Amygdala (tissue), 56 donors: ENCODE results near the gene THYN1.
"Not testable (repeated sequence)": the region's sequence is repeated elsewhere in the genome, so short reads cannot be mapped to it uniquely, and the experiment has no call there.

Experiments used
- DNase-seq, 56 donors: peaks; one replicate each; lab custom pipeline; 2025; lab: John Stamatoyannopoulos, UW

Gene THYN1

DNA sequence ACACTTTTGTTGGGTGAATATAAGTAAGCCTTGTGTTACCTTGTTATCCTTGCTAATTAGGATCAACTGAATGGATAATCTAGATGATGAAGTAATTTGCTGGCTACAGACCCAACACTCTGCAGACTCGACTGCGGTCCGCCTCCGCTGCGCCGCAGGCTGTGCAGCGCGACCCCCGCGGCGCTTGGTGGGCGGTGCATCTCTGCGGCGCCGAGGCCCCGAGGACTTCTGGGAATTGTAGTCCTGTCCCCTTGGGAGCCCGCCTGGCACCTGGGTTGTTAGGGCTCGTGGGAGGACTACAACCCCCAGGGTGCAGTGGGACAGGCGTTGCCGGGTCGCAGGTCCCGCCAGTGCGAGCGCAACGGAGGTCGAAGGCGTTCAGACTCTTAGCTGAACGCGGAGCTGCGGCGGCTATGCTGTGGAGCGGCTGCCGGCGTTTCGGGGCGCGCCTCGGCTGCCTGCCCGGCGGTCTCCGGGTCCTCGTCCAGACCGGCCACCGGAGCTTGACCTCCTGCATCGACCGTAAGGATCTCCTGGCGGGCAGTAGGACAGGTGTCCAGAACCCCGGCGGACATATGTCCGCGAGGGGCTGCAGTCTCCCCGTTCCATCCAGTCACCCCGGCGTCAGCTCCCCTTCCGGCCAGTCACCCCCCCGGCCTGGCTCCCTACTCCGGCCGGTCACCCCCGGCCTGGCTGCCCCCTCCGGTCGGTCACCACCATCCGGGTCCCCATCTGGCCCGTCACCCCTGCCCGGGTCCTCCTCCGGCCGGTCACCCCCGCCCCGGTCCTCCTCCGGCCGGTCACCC, at the start of gene THYN1, which contains the start of gene ACAD8:
Gene THYN1, minus strand, starts transcription at position 165 of the 806 bp plus-strand sequence. CDS start 470 bp downstream, outside the sequence.
Gene ACAD8, plus strand, starts transcription at position 381 of the 806 bp plus-strand sequence. Its CDS starts 33 bp downstream, at position 414.
- peak; percentile 59 to 99 (median 95) for DNase-seq

DNA sequence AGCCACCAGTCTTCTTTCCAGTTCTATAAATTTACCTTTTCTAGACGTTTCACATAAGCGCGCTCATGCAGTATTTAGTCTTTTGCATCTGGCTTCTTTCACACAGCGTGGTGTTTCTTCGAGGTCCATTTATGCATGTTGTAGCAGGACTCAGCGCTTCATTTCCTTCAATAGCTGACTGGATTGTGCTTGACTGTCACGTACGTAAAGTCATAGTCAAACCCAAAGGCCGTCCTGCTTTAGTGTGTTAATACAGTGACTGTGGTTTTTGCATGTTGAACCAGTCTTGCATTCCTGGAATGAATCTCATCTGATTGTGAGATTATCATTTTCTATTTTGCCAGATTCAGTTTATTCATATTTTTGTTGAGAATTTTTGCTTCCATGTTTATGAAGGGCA, 41.5 kb upstream of the THYN1 start:
- no peak for DNase-seq

DNA sequence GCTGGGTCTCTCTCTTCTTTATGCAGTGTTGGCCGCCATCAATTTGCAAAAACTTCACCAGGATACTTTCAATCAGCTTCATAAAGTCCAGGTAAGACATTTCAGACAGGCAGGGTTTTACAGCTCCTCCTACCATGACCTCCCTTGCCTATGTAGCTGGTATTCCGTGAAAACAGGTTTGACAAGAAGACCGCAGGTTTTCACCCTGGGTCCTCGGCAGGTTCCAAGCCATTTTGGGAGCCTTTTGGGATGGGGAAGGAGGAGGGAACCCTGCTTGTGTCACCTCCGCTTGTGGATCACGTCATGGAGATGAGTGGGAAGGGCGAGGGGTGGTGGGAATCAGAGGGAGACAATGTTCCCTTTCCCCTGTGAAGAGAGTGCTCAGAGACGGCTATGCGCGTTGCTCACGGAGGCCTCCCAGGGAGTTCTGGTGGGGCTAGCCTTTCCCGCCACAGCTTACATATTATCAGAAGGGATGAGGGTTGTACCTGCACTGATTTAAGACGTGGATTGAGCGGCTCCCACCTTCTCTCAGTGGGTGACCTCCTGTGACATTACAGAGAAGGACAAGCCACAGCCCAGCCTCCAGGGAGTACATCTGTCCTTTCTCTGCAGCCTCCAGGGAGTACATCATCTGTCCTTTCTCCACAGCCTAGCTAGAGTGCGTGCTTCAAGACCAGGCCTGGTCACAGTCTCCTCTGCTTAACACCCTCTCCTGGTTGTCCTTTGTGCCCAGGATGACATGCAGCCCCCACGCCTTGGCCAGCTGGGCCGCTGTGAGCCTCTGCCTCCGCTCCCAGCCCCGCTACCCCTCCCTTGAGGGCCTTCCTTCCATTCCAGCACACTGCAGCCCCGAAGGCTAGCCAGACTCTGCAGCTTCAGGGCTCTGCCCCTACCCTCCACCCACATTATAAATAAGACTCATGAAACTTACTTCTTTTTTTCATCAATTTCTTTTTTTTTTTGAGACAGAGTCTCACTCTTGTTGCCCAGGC, 40.3 kb upstream of the THYN1 start:
- no peak for DNase-seq

DNA sequence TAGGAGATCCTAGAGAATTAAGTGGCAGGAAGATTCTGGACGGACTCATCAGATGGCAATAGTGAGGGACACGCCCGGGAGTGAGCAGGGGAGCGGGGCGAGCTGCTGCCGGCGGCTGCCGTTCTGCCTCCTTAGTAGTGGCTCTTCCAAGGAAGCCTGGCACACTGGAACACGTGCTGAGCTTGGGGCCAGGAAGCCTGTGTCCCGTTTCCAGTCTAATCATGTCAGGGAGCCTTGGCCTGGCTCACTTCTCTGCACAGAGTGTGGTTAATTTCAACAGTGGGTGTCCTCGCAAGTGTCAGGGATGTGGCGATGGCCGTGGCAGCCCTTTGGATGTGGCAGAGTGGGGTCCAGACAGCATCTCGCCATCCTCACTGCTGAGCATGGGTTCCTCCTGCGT, 39.5 kb upstream of the THYN1 start:
- DNase-seq = no peak

DNA sequence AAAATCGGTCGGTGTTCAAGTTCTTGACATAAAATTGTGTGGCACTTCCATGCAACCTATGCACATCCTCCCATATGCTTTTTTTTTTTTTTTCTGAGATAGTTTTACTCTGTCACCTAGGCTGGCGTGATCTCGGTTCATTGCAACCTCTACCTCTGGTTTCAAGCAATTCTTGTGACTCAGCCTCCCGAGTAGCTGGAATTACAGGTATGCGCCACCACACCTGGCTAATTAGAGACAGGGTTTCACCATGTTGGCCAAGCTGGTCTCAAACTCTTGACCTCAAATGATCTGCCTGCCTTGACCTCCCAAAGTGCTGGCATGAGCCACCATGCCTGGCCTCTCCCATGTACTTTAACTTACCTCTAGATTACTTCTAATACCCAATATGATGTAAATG, 38.0 kb upstream of the THYN1 start:
- no peak for DNase-seq

DNA sequence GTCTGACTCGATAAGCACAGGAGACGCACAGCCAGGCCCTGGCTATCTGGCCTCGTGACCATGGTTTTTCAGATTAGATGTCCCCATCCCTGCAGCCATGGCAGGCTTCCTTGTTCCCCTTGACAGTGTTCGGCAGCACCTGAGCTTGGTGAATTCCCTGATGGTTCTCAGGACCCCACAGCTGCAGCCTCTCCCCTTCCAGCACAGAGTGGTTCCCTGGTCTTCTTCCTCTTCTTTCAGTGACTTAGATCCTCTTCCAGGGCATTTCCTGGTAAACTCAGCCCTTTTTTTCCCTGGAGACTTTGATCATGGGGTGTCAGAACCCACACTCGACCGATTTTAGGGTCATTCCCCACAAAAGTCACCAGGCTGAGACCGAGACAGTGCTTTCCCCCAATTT, 37.5 kb upstream of the THYN1 start:
- DNase-seq = no peak

DNA sequence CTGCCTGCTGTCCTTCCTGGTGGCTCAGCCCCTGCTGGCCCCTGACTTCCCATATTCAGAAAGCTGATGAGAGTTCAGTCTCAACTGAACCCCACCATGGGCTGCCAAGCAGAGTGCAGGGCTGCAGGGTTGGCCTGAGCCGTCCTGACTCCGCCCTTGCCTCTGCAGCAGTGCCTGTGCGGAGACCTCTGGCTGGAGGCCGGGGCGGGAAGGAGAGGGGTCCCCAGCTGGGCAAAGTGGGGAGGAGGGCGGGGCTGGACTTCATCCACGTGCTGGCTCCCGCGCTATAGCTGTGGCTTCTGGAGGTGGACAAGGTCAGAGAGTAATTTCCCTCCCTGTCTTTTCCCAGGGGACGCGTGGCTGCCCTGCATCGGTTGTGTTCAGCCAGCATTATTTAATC, 36.6 kb upstream of the THYN1 start:
- DNase-seq = no peak

DNA sequence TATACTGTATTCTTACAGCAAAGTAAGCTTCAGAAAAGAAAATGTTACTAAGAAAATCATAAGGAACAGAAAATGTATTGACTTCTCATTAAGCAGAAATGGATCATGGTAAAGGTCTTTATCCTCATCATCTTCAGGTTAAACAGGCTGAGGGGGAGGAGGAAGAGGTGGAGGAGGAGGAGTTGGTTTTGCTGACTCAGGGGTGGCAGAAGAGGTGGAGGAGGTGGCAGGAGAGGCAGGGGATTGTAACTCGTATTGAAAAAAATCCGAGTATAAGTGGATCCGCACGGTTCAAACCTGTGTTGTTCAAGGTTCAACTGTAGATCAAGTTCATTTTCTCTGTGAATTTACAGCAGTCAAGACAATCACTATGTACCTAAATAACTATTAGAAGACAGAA, 36.0 kb upstream of the THYN1 start:
- DNase-seq = no peak

DNA sequence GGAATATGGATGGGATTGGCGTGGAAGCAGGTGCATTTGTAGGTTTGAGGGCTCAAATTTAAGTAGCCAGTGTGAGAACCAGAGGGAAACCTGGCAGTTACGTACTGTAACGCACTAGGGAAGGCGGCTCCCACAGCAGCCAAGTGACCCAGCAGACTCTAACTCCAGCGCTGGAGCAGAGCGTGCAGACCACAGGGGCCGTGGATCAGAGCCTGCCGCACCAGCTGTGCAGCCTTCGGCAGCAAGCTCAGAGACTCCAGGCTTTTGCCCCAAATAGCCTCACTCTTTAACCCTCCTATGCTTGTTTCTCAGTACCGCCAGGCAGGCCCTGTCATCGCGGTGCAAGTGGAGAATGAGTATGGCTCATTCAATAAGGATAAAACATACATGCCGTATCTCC, 35.3 kb upstream of the THYN1 start:
- DNase-seq = no peak

DNA sequence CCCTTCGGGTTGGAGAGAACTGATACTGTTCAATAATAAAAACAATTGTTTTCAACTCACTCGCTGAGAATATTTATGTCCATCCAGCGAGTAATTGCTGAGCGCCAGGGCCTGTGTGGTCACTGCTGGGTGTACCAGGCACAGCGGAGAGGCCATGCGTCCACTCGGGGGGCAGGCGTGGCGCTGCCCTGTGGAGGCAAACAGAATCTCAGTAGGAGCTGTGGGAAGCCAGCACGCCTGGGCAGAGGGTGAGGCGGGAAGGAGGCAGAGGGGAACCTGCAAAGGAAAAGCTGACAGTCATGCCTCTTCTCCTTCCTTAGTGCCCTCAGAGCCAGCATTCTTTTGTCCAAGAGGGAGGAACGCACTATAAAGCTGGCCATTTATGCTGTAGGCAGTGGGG, 34.4 kb upstream of the THYN1 start:
- DNase-seq = no peak

DNA sequence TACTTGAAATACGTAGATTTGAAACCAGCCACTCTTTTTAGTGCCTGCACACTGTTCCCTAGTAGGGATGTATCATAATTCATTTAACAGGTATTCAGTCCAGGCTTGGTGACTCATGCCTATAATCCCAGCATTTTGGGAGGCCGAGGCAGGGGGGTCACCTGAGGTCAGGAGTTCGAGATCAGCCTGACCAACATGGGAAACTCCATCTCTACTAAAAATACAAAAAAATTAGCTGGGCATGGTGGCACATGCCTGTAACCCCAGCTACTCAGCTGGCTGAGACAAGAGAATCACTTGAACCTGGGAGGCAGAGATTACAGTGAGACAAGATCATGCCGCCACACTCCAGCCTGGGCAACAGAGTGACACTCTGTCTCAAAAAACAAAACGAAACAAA, 31.2 kb upstream of the THYN1 start:
- DNase-seq = not testable (repeated sequence)

DNA sequence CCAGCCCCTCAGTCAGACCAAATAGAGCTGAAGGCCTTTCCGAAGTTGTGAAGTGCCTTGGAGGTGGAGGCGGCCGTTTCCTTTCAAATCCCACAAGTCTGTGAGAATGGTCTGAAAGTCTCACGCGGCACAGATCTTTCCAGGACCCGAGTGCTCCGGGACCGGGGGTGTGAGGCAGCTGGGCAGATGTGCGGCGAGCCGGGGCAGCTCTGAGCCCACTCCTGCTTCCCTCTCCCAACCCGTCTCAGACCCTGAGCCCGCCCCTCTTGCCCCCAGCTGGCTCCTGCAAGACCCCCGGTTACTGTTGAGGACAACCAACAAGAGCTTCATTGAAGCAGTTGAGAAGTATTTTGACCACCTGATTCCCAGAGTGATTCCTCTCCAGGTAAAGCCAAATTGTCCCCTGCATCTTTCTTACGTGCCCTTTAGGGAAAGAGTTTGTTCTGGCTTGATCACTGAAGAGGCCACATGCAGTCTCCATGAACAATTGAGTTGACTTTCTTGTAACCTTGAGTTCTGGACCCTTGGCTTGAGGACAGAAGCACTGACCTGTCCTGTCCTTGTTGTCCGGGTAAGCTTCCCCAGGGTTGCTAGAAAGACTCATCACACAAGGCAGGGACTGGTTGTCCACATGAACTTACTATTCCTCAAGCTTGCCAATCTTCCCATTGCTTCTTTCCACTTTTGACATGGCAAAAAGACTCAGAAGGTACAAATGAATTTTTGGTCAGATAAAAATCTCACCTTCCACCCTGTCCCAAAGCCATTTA, 30.5 kb upstream of the THYN1 start:
- DNase-seq = no peak

DNA sequence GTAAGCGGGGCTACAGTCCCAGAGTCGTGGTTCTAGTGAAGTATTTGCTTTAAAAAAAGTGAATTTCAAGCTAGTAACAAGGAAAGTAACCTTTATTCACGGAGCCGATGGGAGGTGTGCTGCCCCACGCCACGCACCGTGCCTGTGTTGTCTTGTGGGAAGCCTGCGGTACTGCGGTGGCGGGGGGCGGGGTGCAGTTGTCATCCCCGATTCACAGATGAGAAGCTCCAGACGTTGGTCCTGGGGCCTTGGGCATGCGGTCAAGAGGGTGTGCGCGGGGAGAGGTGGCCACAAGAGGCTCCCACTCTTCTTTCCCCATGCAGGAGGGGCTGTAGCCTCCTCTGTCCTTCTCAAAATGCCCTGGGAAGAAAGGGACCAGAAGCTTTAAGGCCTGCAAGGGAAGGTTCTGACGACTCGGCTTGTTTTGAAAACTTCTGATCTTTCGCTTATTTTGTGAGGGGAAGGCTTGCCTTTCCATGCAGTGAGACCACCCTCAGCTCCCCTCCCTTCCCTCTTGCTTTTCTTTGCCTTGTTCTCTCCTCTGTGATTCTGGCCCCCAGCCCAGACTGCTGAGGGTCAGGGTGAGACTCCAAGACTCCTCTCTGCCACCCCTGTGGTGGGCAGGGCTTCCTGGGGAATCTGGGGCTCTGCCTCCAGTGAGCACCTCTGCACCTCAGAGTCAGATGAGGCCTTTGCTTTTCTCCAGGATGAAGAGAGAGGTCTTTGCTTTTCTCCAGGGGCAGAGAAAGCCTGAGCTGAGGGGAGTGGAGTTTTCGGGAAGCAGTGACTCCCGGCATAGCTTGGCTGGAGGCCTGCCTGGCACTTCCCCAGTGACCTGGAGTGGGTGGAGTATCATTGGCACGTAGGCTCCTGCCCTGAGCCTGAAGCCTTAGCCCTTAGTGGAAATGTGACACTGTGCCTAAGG, 29.2 kb upstream of the THYN1 start:
- DNase-seq = no peak

DNA sequence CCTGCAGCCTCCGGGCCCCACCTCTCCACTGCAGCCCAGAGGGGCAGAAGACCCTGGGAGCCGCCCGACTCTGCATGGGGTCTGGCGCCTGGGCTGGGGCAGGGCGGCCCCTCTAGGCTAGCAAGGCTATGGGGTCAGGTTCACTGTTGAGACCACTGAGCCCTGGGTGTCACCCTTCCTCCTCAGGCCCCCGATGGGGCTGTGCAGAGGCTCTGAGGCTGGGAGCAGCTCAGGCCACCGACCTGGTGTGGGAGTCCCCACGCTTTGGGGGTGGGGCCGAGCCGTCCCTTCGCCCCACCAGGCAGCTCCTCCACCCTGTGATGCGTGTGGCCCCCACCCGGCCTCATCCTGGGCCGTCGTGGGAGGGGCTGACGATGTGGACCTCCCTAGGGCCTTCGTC, 28.5 kb upstream of the THYN1 start:
- DNase-seq = not testable (repeated sequence)

DNA sequence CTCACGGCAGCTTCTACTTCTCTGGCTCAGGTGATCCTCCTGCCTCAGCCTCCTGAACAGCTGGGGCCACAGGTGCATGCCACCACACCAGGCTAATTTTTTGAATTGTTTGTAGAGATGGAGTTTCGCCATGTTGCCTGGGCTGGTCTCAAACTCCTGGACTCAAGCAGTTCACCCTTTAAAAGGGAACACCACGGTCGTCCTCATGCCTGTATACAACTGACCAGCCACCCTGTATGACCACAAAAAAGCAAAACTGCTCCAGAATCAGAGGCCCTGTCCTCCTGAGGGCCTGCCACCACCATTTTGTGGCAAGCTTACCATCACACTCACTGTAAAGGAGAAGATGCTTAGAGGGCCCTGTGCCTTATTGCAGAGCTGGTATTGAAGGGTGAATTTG, 25.2 kb upstream of the THYN1 start:
- DNase-seq = no peak

DNA sequence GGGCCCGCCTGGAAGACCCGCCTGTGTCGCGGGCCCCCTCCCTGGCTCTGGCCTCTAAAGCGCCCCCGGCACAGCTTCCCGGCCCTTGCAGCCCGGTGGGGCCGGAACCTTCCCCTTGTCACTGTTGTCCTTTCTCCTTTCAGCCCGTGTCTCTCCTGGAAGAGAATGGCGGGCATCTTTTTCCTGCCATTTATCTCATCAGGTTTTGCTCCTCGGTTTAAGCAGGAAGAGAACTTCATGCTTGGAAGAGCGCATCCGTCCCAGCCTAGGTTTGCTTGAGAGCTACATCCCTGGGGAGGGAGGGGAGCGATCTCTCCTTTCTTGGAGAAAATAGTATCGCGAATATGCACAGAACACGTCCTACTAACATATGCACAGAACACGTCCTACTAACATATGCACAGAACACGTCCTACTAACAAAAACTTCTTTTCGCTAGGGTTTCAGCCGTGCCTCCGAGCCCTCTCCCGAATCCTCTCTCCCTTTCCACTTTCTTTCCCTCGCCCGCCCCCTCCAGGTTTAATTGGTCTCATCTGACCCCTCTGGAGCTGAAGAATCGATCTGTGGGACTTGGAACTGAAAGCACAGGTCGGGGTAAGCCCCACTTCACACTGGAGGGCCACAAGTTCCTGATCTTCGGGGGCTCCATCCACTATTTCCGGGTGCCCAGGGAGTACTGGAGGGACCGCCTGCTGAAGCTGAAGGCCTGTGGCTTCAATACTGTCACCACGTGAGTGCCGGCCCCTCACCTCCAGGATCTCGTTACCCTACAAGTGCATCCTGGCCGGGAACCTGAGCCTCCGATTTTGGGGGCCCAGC, 24.2 kb upstream of the THYN1 start:
- no peak for DNase-seq

DNA sequence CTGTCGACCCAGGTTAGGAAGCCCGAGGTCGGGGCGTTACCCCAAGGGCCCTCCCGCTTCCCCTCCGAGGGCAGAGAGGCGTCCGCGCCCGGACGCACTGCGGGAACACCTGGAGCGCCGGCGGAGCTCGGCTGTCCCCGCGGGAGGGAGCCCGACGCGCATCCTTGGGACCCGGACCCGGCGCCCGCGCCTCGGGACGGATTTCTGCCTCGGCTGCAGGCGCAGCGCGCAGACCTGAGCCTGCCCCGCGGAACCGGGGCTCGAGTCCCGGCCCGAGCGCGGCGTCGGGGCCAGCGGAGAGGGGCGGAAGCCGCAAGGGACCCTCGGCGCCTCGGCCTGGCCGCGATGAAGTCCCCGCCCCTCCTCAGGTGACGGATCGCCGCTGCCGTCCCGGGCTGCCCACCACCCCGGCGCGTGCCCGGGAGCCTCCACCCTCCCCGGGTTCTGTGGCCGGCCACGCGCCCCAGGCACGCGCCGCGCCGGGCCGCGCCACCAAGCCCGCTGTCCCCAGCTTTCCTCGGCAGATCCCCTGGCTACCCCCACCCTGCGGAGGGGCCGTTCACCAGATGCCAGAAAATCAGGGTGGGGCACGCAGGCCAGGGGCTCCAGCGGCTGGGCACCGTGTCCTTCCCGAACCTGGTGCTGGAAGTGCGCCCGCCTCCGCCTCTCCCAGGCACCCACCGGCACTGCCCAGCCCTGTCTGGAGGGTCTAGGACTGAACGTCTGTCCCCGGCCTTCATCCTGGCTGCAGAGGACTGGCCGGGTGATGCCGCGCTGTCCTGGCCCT, 23.4 kb upstream of the THYN1 start:
- peak in 1 of 56 donors; percentile 10 for DNase-seq
